GM12873 (cell line): ENCODE measurements around the gene DCAF6.

Source experiments
- CTCF ChIP-seq: IDR thresholded peaks from 2 replicates; pipeline ENCODE4 v1.5.1; 2012; ENCODE audit warnings: low read depth, mild to moderate bottlenecking, moderate library complexity, low read length, control low read depth; ENCODE audit not compliant: insufficient read depth; ENCODE audit errors: missing control alignments

DCAF6 gene

GRCh38 chr1:167905182-167905581 lies 31.3 kb upstream of the DCAF6 start:
- no peak for TF ChIP-seq CTCF

- TF ChIP-seq CTCF, result no peak
Observed at GRCh38 chr1:167905671-167906070, 30.8 kb upstream of the DCAF6 start.

GRCh38 chr1:167909691-167910180 lies 26.7 kb upstream of the DCAF6 start:
- no peak for TF ChIP-seq CTCF

- no peak for TF ChIP-seq CTCF
Observed at GRCh38 chr1:167910530-167910929, 26.0 kb upstream of the DCAF6 start.

- TF ChIP-seq CTCF, result no peak
Observed at GRCh38 chr1:167911413-167911812, 25.1 kb upstream of the DCAF6 start.

GRCh38 chr1:167912294-167912693 lies 24.2 kb upstream of the DCAF6 start:
- no peak for TF ChIP-seq CTCF

GRCh38 chr1:167913895-167914496 lies 22.5 kb upstream of the DCAF6 start, which contains the start of gene ADCY10:
Gene ADCY10, minus strand, starts transcription at chr1:167914134. Its CDS starts 8,994 bp downstream, at chr1:167905140.
- no peak for TF ChIP-seq CTCF
